Thyroid gland (tissue), 4 donors: ENCODE data around the gene CRNKL1.

Source experiments
- CTCF ChIP-seq, 6 experiments: fragments of 200-600 bp in 3 of 6; fragments of 450-650 bp in 3 of 6; sonication (generic) in 3 of 6; IDR thresholded peaks; one replicate each; pipeline ENCODE4 v1.5.1; 2016 to 2019; ENCODE audit warnings: antibody characterized with exemption in 6 of 6, mild to moderate bottlenecking in 2 of 6, inconsistent platforms in 1 of 6, moderate library complexity in 1 of 6
- POLR2A ChIP-seq, 2 donors: fragments of 450-650 bp; IDR thresholded peaks; one replicate each; pipeline ENCODE4 v1.6.1; 2017; ENCODE audit warnings: antibody characterized with exemption in 2 of 2, mild to moderate bottlenecking in 2 of 2, moderate library complexity in 1 of 2

GRCh38 chr20:20003031-20003954, 49.0 kb downstream of the CRNKL1 start:
- peak in 1 of 2 donors; percentile 45 for TF ChIP-seq POLR2A (IDR thresholded peaks at IDR 0.05)
- TF ChIP-seq CTCF (IDR thresholded peaks at IDR 0.05): no peak
